Ammon's horn (tissue), 1 donor: ENCODE measurements around the gene EMX1.
"Not testable (repeated sequence)": the region's sequence is repeated elsewhere in the genome, so short reads cannot be mapped to it uniquely, and the experiment has no call there.

ENCODE experiments used
- DNase-seq: peaks from one replicate; pipeline ENCODE4 v3.0.0-alpha.2; 2016; ENCODE audit warnings: low spot score

Gene EMX1

GRCh38 chr2:72900191-72900825, 17.0 kb upstream of the EMX1 start:
- no peak for DNase-seq

- no peak for DNase-seq
Observed at GRCh38 chr2:72901426-72901825, 15.9 kb upstream of the EMX1 start.

GRCh38 chr2:72907369-72907768, 9.9 kb upstream of the EMX1 start:
- DNase-seq = not testable (repeated sequence)

GRCh38 chr2:72908741-72909140, 8.6 kb upstream of the EMX1 start:
- DNase-seq = no peak

- DNase-seq = no peak
Observed at GRCh38 chr2:72911256-72911655, 6.1 kb upstream of the EMX1 start.

- DNase-seq = no peak
Observed at GRCh38 chr2:72913486-72914205, 3.7 kb upstream of the EMX1 start.

GRCh38 chr2:72914206-72914559, 3.1 kb upstream of the EMX1 start:
- DNase-seq = no peak

GRCh38 chr2:72914589-72915319, 2.6 kb upstream of the EMX1 start:
- DNase-seq = no peak

GRCh38 chr2:72915320-72915906, 1.9 kb upstream of the EMX1 start:
- DNase-seq = no peak

GRCh38 chr2:72915907-72916742, 1.2 kb upstream of the EMX1 start:
- no peak for DNase-seq

- no peak for DNase-seq
Observed at GRCh38 chr2:72916743-72917137, 579 bp upstream of the EMX1 start.

- no peak for DNase-seq
Observed at GRCh38 chr2:72917877-72918553, 696 bp downstream of the EMX1 start.

GRCh38 chr2:72919414-72920317, 2.3 kb downstream of the EMX1 start:
- no peak for DNase-seq

- no peak for DNase-seq
Observed at GRCh38 chr2:72920318-72921087, 3.2 kb downstream of the EMX1 start.

- DNase-seq = no peak
Observed at GRCh38 chr2:72921088-72921851, 4.0 kb downstream of the EMX1 start.

GRCh38 chr2:72921853-72922252, 4.5 kb downstream of the EMX1 start:
- DNase-seq = no peak

GRCh38 chr2:72923833-72924352, 6.6 kb downstream of the EMX1 start:
- no peak for DNase-seq
